ENCODE results near the gene PHF13. TPM values are rescaled to one million over a fixed set of nuclear protein-coding genes. Genes with fewer than 3 reads are reported as not detected.
A peak's percentile ranks its signal among the peaks of the same experiment; 100 is the strongest.

Gene PHF13
- total and polyA plus RNA-seq, 11 donors, result 2.9 to 11.2 (median 7.8) TPM

GRCh38 chr1:6596351-6596750 is 17.2 kb upstream of the PHF13 start:
- intact Hi-C loops (cut with DNase I), result no loop called here
- ATAC-seq (no peak), DNase-seq (no peak)
- Histone ChIP-seq H3K4me3 (peak overlapping the region in 6 of 12 donors; percentile 2 to 30 (median 4)), H3K36me3 (peaks cover 0 to 81% (median 73%) of the 10 kb centered on the region in 9 donors), H3K9me3 (no peaks in the 10 kb centered on the region), H3K27me3 (no peaks in the 10 kb centered on the region), H3K27ac (peak overlapping the region in 11 of 12 donors; percentile 42 to 100 (median 67)), H3K4me1 (peaks cover 10 to 94% (median 60%) of the 10 kb centered on the region in 12 donors)
- 54 to 60% (median 57%) methylated on average over 7 of the region's 7 CpGs for WGBS, 4 donors
- TF ChIP-seq CTCF (IDR thresholded peaks at IDR 0.05) (no peak), POLR2A (IDR thresholded peaks at IDR 0.05) (no peak)

DNA sequence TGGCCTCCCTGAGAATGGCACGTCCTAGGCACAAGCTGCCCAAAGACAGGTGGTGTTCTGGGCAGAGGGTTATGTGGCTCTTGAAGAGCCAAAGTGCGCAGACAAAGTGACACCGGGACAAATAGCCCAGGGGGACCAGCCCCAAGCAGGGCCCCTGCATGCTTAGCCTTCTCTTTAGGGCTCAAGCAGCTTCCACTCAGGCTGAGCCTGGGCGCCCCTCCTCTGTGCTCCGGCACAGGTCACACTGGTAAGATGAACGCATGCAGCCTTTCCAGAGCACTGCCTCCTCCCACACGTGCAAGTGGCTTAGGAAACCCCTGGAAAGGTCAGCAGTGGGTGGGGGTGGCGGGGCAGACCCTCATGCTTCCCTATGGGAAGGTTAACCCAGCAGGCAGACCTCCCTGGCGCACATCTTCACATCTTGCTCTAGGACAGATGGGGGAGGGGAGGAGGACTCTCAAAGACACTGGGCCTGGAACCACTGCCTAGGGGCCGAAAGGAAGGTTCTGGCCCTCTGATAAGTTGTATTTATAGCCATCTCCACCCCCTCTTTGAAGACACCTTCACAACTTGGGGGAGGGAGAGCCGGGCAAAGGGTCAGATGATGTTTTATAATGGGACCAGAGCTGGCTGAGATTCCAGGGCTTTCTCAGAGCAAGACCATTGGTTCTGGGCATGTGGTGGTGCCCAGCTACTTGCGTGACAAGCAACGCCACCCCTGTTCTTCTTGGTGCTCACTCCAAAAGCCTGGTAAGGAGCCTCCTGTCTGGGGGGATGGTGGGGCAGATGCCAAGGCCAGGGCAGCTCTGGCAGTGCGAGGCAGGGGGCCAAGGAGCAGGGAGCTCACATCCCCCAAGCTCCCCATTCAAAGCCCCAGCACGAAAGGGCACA is 16.4 kb upstream of the PHF13 start:
- WGBS, 4 donors, result 54 to 61% (median 57%) methylated on average over 13 to 15 of the region's 15 CpGs
- peaks cover 0 to 73% (median 68%) of the 10 kb centered on the region in 9 donors for H3K36me3 ChIP-seq
- H3K9me3 ChIP-seq, result no peaks in the 10 kb centered on the region
- peak overlapping the region in 11 of 12 donors; percentile 42 to 100 (median 67) for H3K27ac ChIP-seq
- DNase-seq (no peak), ATAC-seq (peak in 3 of 4 donors; percentile 8 to 41 (median 9))
- H3K4me3 ChIP-seq, result peak overlapping the region in 7 of 12 donors; percentile 2 to 30 (median 4)
- no peaks in the 10 kb centered on the region for H3K27me3 ChIP-seq
- intact Hi-C loops (cut with DNase I), result no loop called here
- TF ChIP-seq POLR2A (IDR thresholded peaks at IDR 0.05) (no peak), CTCF (IDR thresholded peaks at IDR 0.05) (no peak)
- H3K4me1 ChIP-seq, result peaks cover 10 to 86% (median 53%) of the 10 kb centered on the region in 12 donors

- intact Hi-C loops (cut with DNase I), result no loop called here
- WGBS, 4 donors, result 64 to 71% (median 67%) methylated on average over 5 to 6 of the region's 6 CpGs
- Histone ChIP-seq H3K27ac (peak overlapping the region in 11 of 12 donors; percentile 15 to 100 (median 67)), H3K4me3 (peak overlapping the region in 2 of 12 donors; percentile 2 to 4), H3K9me3 (no peaks in the 10 kb centered on the region), H3K4me1 (peaks cover 10 to 80% (median 49%) of the 10 kb centered on the region in 12 donors), H3K36me3 (peaks cover 0 to 67% (median 62%) of the 10 kb centered on the region in 9 donors), H3K27me3 (no peaks in the 10 kb centered on the region)
- ATAC-seq (no peak), DNase-seq (no peak)
- TF ChIP-seq POLR2A (IDR thresholded peaks at IDR 0.05), result no peak
- no peak for TF ChIP-seq CTCF (IDR thresholded peaks at IDR 0.05)
Measured at GRCh38 chr1:6597777-6598131, 15.8 kb upstream of the PHF13 start.

Data from heart left ventricle (tissue), 16 donors.